Thyroid gland (tissue), 4 donors: ENCODE results near the gene UGT1A10.

Source experiments
- POLR2A ChIP-seq, 2 donors: fragments of 450-650 bp; IDR thresholded peaks; one replicate each; pipeline ENCODE4 v1.6.1; 2017; ENCODE audit warnings: antibody characterized with exemption in 2 of 2, mild to moderate bottlenecking in 2 of 2, moderate library complexity in 1 of 2
- TF ChIP-seq, protein P1 (sequence below), 6 experiments: fragments of 200-600 bp in 3 of 6; fragments of 450-650 bp in 3 of 6; sonication (generic) in 3 of 6; IDR thresholded peaks; one replicate each; pipeline ENCODE4 v1.5.1; 2016 to 2019; ENCODE audit warnings: antibody characterized with exemption in 6 of 6, mild to moderate bottlenecking in 2 of 6, inconsistent platforms in 1 of 6, moderate library complexity in 1 of 6

GRCh38 chr2:233796254-233796653 lies 160.0 kb downstream of the UGT1A10 start:
- TF ChIP-seq, protein P1, sequence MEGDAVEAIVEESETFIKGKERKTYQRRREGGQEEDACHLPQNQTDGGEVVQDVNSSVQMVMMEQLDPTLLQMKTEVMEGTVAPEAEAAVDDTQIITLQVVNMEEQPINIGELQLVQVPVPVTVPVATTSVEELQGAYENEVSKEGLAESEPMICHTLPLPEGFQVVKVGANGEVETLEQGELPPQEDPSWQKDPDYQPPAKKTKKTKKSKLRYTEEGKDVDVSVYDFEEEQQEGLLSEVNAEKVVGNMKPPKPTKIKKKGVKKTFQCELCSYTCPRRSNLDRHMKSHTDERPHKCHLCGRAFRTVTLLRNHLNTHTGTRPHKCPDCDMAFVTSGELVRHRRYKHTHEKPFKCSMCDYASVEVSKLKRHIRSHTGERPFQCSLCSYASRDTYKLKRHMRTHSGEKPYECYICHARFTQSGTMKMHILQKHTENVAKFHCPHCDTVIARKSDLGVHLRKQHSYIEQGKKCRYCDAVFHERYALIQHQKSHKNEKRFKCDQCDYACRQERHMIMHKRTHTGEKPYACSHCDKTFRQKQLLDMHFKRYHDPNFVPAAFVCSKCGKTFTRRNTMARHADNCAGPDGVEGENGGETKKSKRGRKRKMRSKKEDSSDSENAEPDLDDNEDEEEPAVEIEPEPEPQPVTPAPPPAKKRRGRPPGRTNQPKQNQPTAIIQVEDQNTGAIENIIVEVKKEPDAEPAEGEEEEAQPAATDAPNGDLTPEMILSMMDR (IDR thresholded peaks at IDR 0.05) = no peak
- TF ChIP-seq POLR2A (IDR thresholded peaks at IDR 0.05) = no peak
